GM12874 (cell line): Measurements from ENCODE around the gene HSD3B1.
A peak's percentile ranks its signal among the peaks of the same experiment; 100 is the strongest.

Experiments used
- CTCF ChIP-seq: IDR thresholded peaks from 2 replicates; pipeline ENCODE4 v1.5.1; 2011; ENCODE audit warnings: low read depth, mild to moderate bottlenecking, control low read depth, low read length, moderate library complexity; ENCODE audit not compliant: insufficient read depth

Gene HSD3B1

DNA sequence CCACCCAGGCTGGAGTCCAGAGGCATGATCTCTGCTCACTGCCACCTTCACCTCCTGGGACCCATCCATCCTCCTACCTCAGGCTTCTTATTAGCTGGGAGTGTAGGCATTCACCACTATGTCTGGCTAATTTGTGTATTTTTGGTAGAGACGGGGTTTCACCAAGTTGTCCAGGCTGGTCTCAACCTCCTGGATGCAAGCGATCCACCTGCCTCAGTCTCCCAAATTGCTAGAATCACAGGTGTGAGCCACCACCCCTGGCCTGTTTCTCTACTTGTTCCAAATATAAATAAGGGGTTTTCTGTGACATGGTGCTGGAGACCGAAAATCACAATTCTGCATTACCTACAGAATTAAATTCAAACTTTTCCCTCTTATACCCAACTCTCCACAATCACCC is 36.6 kb upstream of the HSD3B1 start:
- TF ChIP-seq CTCF, result no peak

DNA sequence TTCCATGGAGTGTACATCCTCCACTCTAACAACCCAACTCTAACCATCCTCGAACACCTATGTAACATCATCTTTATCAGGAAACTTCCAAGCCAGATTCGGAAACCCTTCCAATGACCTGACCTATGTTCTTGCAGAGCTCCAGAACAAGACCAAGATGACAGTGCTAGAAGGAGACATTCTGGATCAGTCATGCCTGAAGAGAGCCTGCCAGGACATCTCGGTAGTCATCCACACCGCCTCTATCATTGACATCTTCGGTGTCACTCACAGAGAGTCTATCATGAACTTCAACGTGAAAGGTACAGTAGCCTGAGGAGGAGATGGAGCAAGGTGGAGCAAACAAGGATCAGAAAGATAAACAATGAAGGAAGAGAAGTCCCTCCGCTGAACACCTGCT is 36.1 kb upstream of the HSD3B1 start:
- no peak for TF ChIP-seq CTCF

DNA sequence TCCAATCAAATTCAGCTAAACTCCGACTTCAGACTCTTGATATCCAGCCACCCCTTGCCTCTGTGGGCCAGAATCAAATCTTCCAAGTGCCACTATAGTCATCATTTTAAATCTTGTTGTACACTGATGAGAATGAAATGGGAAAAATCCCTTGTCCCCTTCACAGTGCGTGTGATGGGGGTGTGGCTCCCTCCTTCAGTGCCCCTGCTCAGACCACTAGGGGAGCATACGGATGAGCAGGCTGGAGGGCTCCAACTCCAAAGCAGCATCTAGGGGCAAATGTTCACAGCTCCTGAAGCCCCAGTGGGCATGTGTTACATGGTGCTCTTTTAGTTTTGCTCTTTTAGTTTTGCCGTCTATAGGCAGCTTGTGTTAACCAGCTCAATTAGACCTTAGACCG is 35.4 kb upstream of the HSD3B1 start:
- TF ChIP-seq CTCF, result no peak

DNA sequence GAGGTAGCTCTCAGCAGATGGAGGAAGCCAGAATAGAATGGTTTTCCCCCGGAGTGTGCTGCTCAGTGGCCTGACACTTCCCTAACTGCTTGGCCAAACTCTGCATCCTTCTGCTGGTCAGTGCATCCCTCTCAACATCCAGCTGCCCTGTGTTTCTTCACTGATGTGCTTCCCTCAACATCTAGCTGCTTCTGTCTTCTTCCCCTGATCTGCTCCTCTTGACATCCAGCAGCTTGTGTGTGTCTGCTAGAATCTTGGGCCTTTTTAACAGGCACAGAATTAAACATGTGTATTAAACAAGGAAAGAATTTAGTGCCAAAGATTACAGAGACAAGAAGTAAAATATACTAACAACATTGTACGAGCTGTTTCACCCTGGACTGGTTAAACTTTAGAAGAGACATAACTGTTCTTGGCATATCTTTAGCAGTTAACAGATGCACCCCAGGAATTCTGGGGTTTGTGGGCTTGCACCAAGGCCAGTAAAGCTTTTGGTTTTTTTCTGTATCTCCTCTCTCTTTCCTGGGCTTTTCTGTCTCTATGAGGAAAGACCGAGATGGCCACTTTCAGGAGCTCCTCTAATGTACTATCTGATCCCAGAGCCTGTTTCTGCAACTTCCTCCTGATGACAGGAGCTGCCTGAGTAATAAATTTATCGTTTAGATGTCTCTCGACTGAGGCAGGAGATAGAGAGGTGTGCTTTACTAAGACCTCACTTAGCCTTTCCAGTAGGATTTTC is 34.8 kb upstream of the HSD3B1 start:
- no peak for TF ChIP-seq CTCF

GRCh38 chr1:119472819-119473175 is 34.2 kb upstream of the HSD3B1 start:
- no peak for TF ChIP-seq CTCF

- TF ChIP-seq CTCF, result peak; percentile 71
These were observed 31.1 kb upstream of the HSD3B1 start for GRCh38 chr1:119475866-119476439.

DNA sequence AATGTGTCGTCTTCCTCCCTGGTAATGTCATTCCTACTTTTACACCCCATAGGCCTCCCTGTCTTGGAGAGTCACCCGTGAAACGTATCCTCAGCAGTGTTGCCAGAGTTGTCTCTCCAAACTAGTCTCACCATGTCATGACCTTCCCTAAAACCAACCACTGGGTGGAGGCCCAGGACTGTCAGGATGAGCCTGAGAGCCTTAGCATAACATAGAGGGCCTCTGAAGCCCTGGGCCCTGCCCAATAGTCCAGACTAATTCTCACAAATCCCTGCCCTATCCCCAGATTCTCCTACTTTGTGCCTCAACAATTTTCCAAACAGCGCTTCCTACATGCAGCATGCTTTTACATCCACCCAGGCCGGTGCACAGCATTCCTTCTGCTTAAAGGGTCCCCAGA is 29.3 kb upstream of the HSD3B1 start:
- TF ChIP-seq CTCF, result no peak
